Caki2 (cell line): Measurements from ENCODE around the gene ATF2. TPM values are rescaled to one million over a fixed set of nuclear protein-coding genes. Genes with fewer than 3 reads are reported as not detected.

Experiments
- DNase-seq: peaks from one replicate; pipeline ENCODE4 v3.0.0-alpha.2; 2015; ENCODE audit warnings: low read depth
- in situ Hi-C: cut with HindIII; loops from 2 replicates; pipeline ENCODE4 v1.10.0; 2016; ENCODE audit warnings: low sequenced_read_pairs, low pct_unique_long_range_greater_than_20kb, mixed read lengths
- total RNA-seq: library from RNA; depleted of rRNA; stranded (reverse); fragments of >200 nt; shearing (Covaris generic); gene quantifications from 2 replicates; pipeline ENCODE4 v1.2.3, GENCODE V29; 2014; ENCODE audit warnings: low replicate concordance; rRNA removed

Gene ATF2
- 18.0 and 21.5 TPM in 2 replicates for total RNA-seq

GRCh38 chr2:175167792-175168563 is at the start of gene ATF2:
Gene ATF2 (minus strand): TSS chr2:175168203. CDS start chr2:175136443, 31,760 bp downstream.
- in situ Hi-C loops: no loop called here

GRCh38 chr2:175207741-175208438 is 39.9 kb upstream of the ATF2 start:
- in situ Hi-C loops: no loop called here
- DNase-seq: no peak

More at GRCh38 chr2:175167792-175168563, at the start of gene ATF2:
- peak; percentile 100 for DNase-seq

- DNase-seq: no peak
- in situ Hi-C loops: no loop called here
Observed at GRCh38 chr2:175206866-175207265, 38.9 kb upstream of the ATF2 start.

- peak; percentile 18 for DNase-seq
- in situ Hi-C loops: no loop called here
Observed at GRCh38 chr2:175205523-175205922, 37.5 kb upstream of the ATF2 start.

GRCh38 chr2:175203621-175204496 is 35.9 kb upstream of the ATF2 start:
- DNase-seq: peak; percentile 35
- in situ Hi-C loops: no loop called here

- in situ Hi-C loops: no loop called here
- DNase-seq: no peak
Observed at GRCh38 chr2:175195012-175195411, 27.0 kb upstream of the ATF2 start.

GRCh38 chr2:175188761-175189160 is 20.8 kb upstream of the ATF2 start:
- in situ Hi-C loops: no loop called here
- no peak for DNase-seq

- in situ Hi-C loops: no loop called here
- DNase-seq: peak; percentile 21
Observed at GRCh38 chr2:175187378-175187777, 19.4 kb upstream of the ATF2 start.

- no peak for DNase-seq
- in situ Hi-C loops: no loop called here
Observed at GRCh38 chr2:175183674-175184073, 15.7 kb upstream of the ATF2 start.

GRCh38 chr2:175181877-175182308 is 13.9 kb upstream of the ATF2 start:
- in situ Hi-C loops: no loop called here
- no peak for DNase-seq

GRCh38 chr2:175181104-175181876 is 13.3 kb upstream of the ATF2 start, which contains the start of gene ATP5MC3:
Gene ATP5MC3 (minus strand): TSS chr2:175181710. CDS start chr2:175181393, 317 bp downstream.
- in situ Hi-C loops: no loop called here
- DNase-seq: peak; percentile 93

GRCh38 chr2:175180701-175181103 is 12.7 kb upstream of the ATF2 start:
- DNase-seq: no peak

GRCh38 chr2:175176624-175177023 is 8.6 kb upstream of the ATF2 start:
- in situ Hi-C loops: no loop called here

More at GRCh38 chr2:175180701-175181103, 12.7 kb upstream of the ATF2 start:
- in situ Hi-C loops: no loop called here

GRCh38 chr2:175175896-175176295 is 7.9 kb upstream of the ATF2 start:
- DNase-seq: peak; percentile 66

More at GRCh38 chr2:175176624-175177023, 8.6 kb upstream of the ATF2 start:
- no peak for DNase-seq

GRCh38 chr2:175175320-175175719 is 7.3 kb upstream of the ATF2 start:
- in situ Hi-C loops: no loop called here
- no peak for DNase-seq

More at GRCh38 chr2:175175896-175176295, 7.9 kb upstream of the ATF2 start:
- in situ Hi-C loops: no loop called here

GRCh38 chr2:175170659-175171304 is 2.8 kb upstream of the ATF2 start:
- no peak for DNase-seq
- in situ Hi-C loops: no loop called here

GRCh38 chr2:175169191-175169590 is 1.2 kb upstream of the ATF2 start:
- no peak for DNase-seq
- in situ Hi-C loops: no loop called here
